ENCODE data around the gene ALOX12B. TPM values are rescaled to one million over a fixed set of nuclear protein-coding genes. Genes with fewer than 3 reads are reported as not detected.
"Not testable (repeated sequence)": the region's sequence is repeated elsewhere in the genome, so short reads cannot be mapped to it uniquely, and the experiment has no call there.

The ALOX12B gene
- total RNA-seq, 1 experiment from 2014 or later: 0.22 TPM

- H4K20me1 ChIP-seq (ENCODE audit: insufficient read depth, low read depth, low read length); H3K9me3 ChIP-seq (ENCODE audit: low read length); H2AFZ ChIP-seq (ENCODE audit: low read length); H3K9me2 ChIP-seq (replicated peaks; ENCODE audit: insufficient read depth, low read length); H3K4me3 ChIP-seq (ENCODE audit: low read length); H3K36me3 ChIP-seq (ENCODE audit: insufficient read depth, low read length); H3K27ac ChIP-seq (ENCODE audit: low read length); DNase-seq; H3K27me3 ChIP-seq (ENCODE audit: low read length); H3K79me2 ChIP-seq (ENCODE audit: low read length): not testable (repeated sequence)
- H3K4me2 ChIP-seq (ENCODE audit: low read depth, low read length, poor library complexity, severe bottlenecking): peak overlapping the region; percentile 39
- H3K4me1 ChIP-seq (ENCODE audit: low read length): peaks cover 34% of the 10 kb centered on the region
- H3K9ac ChIP-seq (ENCODE audit: low read length): 0 out of 2 replicates have a peak overlapping the region, but pooled peaks have one; percentile 5
Measured at GRCh38 chr17:8061851-8062250, 25.7 kb downstream of the ALOX12B start.

- Histone ChIP-seq H3K4me3 (ENCODE audit: low read length) (no peak overlapping the region), H3K27ac (ENCODE audit: low read length) (no peak overlapping the region), H3K9me2 (replicated peaks; ENCODE audit: insufficient read depth, low read length) (no peaks in the 10 kb centered on the region), H3K9ac (ENCODE audit: low read length) (no peak overlapping the region), H4K20me1 (ENCODE audit: insufficient read depth, low read depth, low read length) (no peaks in the 10 kb centered on the region), H3K79me2 (ENCODE audit: low read length) (no peaks in the 10 kb centered on the region), H3K4me1 (ENCODE audit: low read length) (peaks cover 34% of the 10 kb centered on the region), H3K27me3 (ENCODE audit: low read length) (no peaks in the 10 kb centered on the region), H3K9me3 (ENCODE audit: low read length) (no peaks in the 10 kb centered on the region), H2AFZ (ENCODE audit: low read length) (no peak overlapping the region), H3K36me3 (ENCODE audit: insufficient read depth, low read length) (no peaks in the 10 kb centered on the region), H3K4me2 (ENCODE audit: low read depth, low read length, poor library complexity, severe bottlenecking) (no peak overlapping the region)
- peak; percentile 95 for DNase-seq
Measured at GRCh38 chr17:8060274-8060673, 27.2 kb downstream of the ALOX12B start.

GRCh38 chr17:8059131-8059530, 28.4 kb downstream of the ALOX12B start:
- H3K4me1 ChIP-seq (ENCODE audit: low read length): peaks cover 34% of the 10 kb centered on the region
- DNase-seq: no peak
- no peak overlapping the region for H3K4me2 ChIP-seq (ENCODE audit: low read depth, low read length, poor library complexity, severe bottlenecking)
- no peak overlapping the region for H3K9ac ChIP-seq (ENCODE audit: low read length)
- no peak overlapping the region for H3K27ac ChIP-seq (ENCODE audit: low read length)
- no peaks in the 10 kb centered on the region for H3K9me2 ChIP-seq (replicated peaks; ENCODE audit: insufficient read depth, low read length)
- H2AFZ ChIP-seq (ENCODE audit: low read length): no peak overlapping the region
- no peaks in the 10 kb centered on the region for H4K20me1 ChIP-seq (ENCODE audit: insufficient read depth, low read depth, low read length)
- H3K36me3 ChIP-seq (ENCODE audit: insufficient read depth, low read length): no peaks in the 10 kb centered on the region
- H3K4me3 ChIP-seq (ENCODE audit: low read length): no peak overlapping the region
- H3K27me3 ChIP-seq (ENCODE audit: low read length): no peaks in the 10 kb centered on the region
- no peaks in the 10 kb centered on the region for H3K9me3 ChIP-seq (ENCODE audit: low read length)
- H3K79me2 ChIP-seq (ENCODE audit: low read length): no peaks in the 10 kb centered on the region

GRCh38 chr17:8057691-8058114, 29.8 kb downstream of the ALOX12B start:
- Histone ChIP-seq H3K79me2 (ENCODE audit: low read length) (no peaks in the 10 kb centered on the region), H3K4me1 (ENCODE audit: low read length) (peaks cover 29% of the 10 kb centered on the region), H3K9me3 (ENCODE audit: low read length) (no peaks in the 10 kb centered on the region), H3K27ac (ENCODE audit: low read length) (no peak overlapping the region), H3K27me3 (ENCODE audit: low read length) (no peaks in the 10 kb centered on the region), H3K4me3 (ENCODE audit: low read length) (no peak overlapping the region), H3K9me2 (replicated peaks; ENCODE audit: insufficient read depth, low read length) (no peaks in the 10 kb centered on the region), H3K4me2 (ENCODE audit: low read depth, low read length, poor library complexity, severe bottlenecking) (peak overlapping the region; percentile 39), H3K9ac (ENCODE audit: low read length) (peak overlapping the region; percentile 33), H2AFZ (ENCODE audit: low read length) (peak overlapping the region; percentile 90), H4K20me1 (ENCODE audit: insufficient read depth, low read depth, low read length) (0 out of 2 replicates have a peak, but pooled peaks cover 6% of the 10 kb centered on the region), H3K36me3 (ENCODE audit: insufficient read depth, low read length) (no peaks in the 10 kb centered on the region)
- DNase-seq: peak; percentile 94

- H3K4me2 ChIP-seq (ENCODE audit: low read depth, low read length, poor library complexity, severe bottlenecking): peak overlapping the region; percentile 39
- no peak overlapping the region for H3K4me3 ChIP-seq (ENCODE audit: low read length)
- no peaks in the 10 kb centered on the region for H3K9me2 ChIP-seq (replicated peaks; ENCODE audit: insufficient read depth, low read length)
- H2AFZ ChIP-seq (ENCODE audit: low read length): peak overlapping the region; percentile 90
- no peak for DNase-seq
- H3K27ac ChIP-seq (ENCODE audit: low read length): no peak overlapping the region
- peaks cover 27% of the 10 kb centered on the region for H3K4me1 ChIP-seq (ENCODE audit: low read length)
- peak overlapping the region; percentile 33 for H3K9ac ChIP-seq (ENCODE audit: low read length)
- no peaks in the 10 kb centered on the region for H3K9me3 ChIP-seq (ENCODE audit: low read length)
- H3K79me2 ChIP-seq (ENCODE audit: low read length): no peaks in the 10 kb centered on the region
- H4K20me1 ChIP-seq (ENCODE audit: insufficient read depth, low read depth, low read length): 0 out of 2 replicates have a peak, but pooled peaks cover 6% of the 10 kb centered on the region
- no peaks in the 10 kb centered on the region for H3K36me3 ChIP-seq (ENCODE audit: insufficient read depth, low read length)
- H3K27me3 ChIP-seq (ENCODE audit: low read length): no peaks in the 10 kb centered on the region
Measured at GRCh38 chr17:8056976-8057625, 30.4 kb downstream of the ALOX12B start.

- H3K9me3 ChIP-seq (ENCODE audit: low read length): no peaks in the 10 kb centered on the region
- no peak overlapping the region for H3K4me2 ChIP-seq (ENCODE audit: low read depth, low read length, poor library complexity, severe bottlenecking)
- no peaks in the 10 kb centered on the region for H3K79me2 ChIP-seq (ENCODE audit: low read length)
- 0 out of 2 replicates have a peak, but pooled peaks cover 6% of the 10 kb centered on the region for H4K20me1 ChIP-seq (ENCODE audit: insufficient read depth, low read depth, low read length)
- DNase-seq: no peak
- H3K36me3 ChIP-seq (ENCODE audit: insufficient read depth, low read length): no peaks in the 10 kb centered on the region
- no peak overlapping the region for H3K4me3 ChIP-seq (ENCODE audit: low read length)
- peaks cover 22% of the 10 kb centered on the region for H3K4me1 ChIP-seq (ENCODE audit: low read length)
- no peak overlapping the region for H2AFZ ChIP-seq (ENCODE audit: low read length)
- no peak overlapping the region for H3K27ac ChIP-seq (ENCODE audit: low read length)
- H3K27me3 ChIP-seq (ENCODE audit: low read length): no peaks in the 10 kb centered on the region
- H3K9me2 ChIP-seq (replicated peaks; ENCODE audit: insufficient read depth, low read length): no peaks in the 10 kb centered on the region
- H3K9ac ChIP-seq (ENCODE audit: low read length): no peak overlapping the region
Measured at GRCh38 chr17:8056232-8056975, 31.1 kb downstream of the ALOX12B start.

- no peaks in the 10 kb centered on the region for H3K27me3 ChIP-seq (ENCODE audit: low read length)
- H3K4me1 ChIP-seq (ENCODE audit: low read length): peaks cover 16% of the 10 kb centered on the region
- no peak for DNase-seq
- H3K27ac ChIP-seq (ENCODE audit: low read length): no peak overlapping the region
- no peak overlapping the region for H3K9ac ChIP-seq (ENCODE audit: low read length)
- H3K36me3 ChIP-seq (ENCODE audit: insufficient read depth, low read length): no peaks in the 10 kb centered on the region
- no peaks in the 10 kb centered on the region for H3K9me2 ChIP-seq (replicated peaks; ENCODE audit: insufficient read depth, low read length)
- H2AFZ ChIP-seq (ENCODE audit: low read length): no peak overlapping the region
- H3K9me3 ChIP-seq (ENCODE audit: low read length): no peaks in the 10 kb centered on the region
- H3K4me2 ChIP-seq (ENCODE audit: low read depth, low read length, poor library complexity, severe bottlenecking): no peak overlapping the region
- no peaks in the 10 kb centered on the region for H3K79me2 ChIP-seq (ENCODE audit: low read length)
- H4K20me1 ChIP-seq (ENCODE audit: insufficient read depth, low read depth, low read length): 0 out of 2 replicates have a peak, but pooled peaks cover 6% of the 10 kb centered on the region
- H3K4me3 ChIP-seq (ENCODE audit: low read length): no peak overlapping the region
Measured at GRCh38 chr17:8055851-8056231, 31.7 kb downstream of the ALOX12B start.

- H3K36me3 ChIP-seq (ENCODE audit: insufficient read depth, low read length): no peaks in the 10 kb centered on the region
- no peak overlapping the region for H3K4me2 ChIP-seq (ENCODE audit: low read depth, low read length, poor library complexity, severe bottlenecking)
- no peaks in the 10 kb centered on the region for H3K9me3 ChIP-seq (ENCODE audit: low read length)
- no peak overlapping the region for H3K27ac ChIP-seq (ENCODE audit: low read length)
- H3K9ac ChIP-seq (ENCODE audit: low read length): no peak overlapping the region
- no peaks in the 10 kb centered on the region for H3K27me3 ChIP-seq (ENCODE audit: low read length)
- H3K4me3 ChIP-seq (ENCODE audit: low read length): no peak overlapping the region
- no peaks in the 10 kb centered on the region for H3K9me2 ChIP-seq (replicated peaks; ENCODE audit: insufficient read depth, low read length)
- no peak overlapping the region for H2AFZ ChIP-seq (ENCODE audit: low read length)
- no peak for DNase-seq
- 0 out of 2 replicates have a peak, but pooled peaks cover 6% of the 10 kb centered on the region for H4K20me1 ChIP-seq (ENCODE audit: insufficient read depth, low read depth, low read length)
- no peaks in the 10 kb centered on the region for H3K79me2 ChIP-seq (ENCODE audit: low read length)
- H3K4me1 ChIP-seq (ENCODE audit: low read length): peaks cover 11% of the 10 kb centered on the region
Measured at GRCh38 chr17:8053600-8053999, 33.9 kb downstream of the ALOX12B start.

All from Karpas-422 (cell line).